ENCODE results near the gene ELK4. TPM values are rescaled to one million over a fixed set of nuclear protein-coding genes. Genes with fewer than 3 reads are reported as not detected.
A peak's percentile ranks its signal among the peaks of the same experiment; 100 is the strongest.

ELK4 gene
- total and polyA plus RNA-seq, 2 experiments from 2014 or later = 5.1 to 16.4 TPM

DNA sequence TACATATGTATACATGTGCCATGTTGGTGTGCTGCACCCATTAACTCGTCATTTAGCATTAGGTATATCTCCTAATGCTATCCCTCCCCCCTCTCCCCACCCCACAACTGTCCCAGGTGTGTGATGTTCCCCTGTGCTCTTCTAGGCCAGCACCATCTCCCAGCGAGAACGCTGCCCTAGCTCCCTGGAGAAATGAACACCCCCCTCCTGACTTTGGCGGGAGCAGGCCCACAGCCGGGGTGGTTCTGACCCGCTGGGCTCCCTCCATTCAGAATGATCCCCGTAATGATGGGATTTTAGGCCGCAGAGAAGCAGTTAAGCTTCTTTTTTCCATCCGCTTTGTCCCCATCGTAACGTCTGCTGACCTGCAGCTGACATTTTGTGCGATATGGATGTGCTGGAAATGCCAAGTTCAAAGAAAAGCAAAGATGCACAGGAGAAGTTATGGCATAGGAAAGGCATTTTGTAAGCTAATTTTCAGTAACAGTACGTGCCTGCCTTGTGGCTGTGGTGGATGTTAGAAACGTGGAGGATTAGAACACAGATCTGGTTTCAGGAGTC is 39.3 kb downstream of the ELK4 start:
- H3K9me2 ChIP-seq (ENCODE audit: insufficient read depth) = no peaks in the 10 kb centered on the region
- DNase-seq = no peak
- no peaks in the 10 kb centered on the region for H3K9me3 ChIP-seq (ENCODE audit: low read depth)
- H3F3A ChIP-seq (ENCODE audit: insufficient read depth) = no peaks in the 10 kb centered on the region
- H3K27ac ChIP-seq = no peak overlapping the region
- H3K4me2 ChIP-seq (ENCODE audit: unreplicated experiment) = no peak overlapping the region
- H4K20me1 ChIP-seq (ENCODE audit: insufficient read depth) = no peaks in the 10 kb centered on the region
- no peak overlapping the region for H2AFZ ChIP-seq
- H3K27me3 ChIP-seq (replicated peaks; ENCODE audit: insufficient read depth) = no peaks in the 10 kb centered on the region
- no peak overlapping the region for H3K4me3 ChIP-seq
- TF ChIP-seq EZH2phosphoT487 (IDR thresholded peaks at IDR 0.05; ENCODE audit: insufficient read depth, low read depth) = no peak
- no peak for TF ChIP-seq EZH2 (IDR thresholded peaks at IDR 0.05; ENCODE audit: insufficient read depth, poor library complexity, severe bottlenecking)
- in situ Hi-C loops (cut with MboI) = loop anchor here (10.0 kb wide), 1 partner anchor 62 kb away; no protein-coding TSS in a partner anchor
- no peaks in the 10 kb centered on the region for H3K36me3 ChIP-seq (ENCODE audit: low read depth)
- peaks cover 4% of the 10 kb centered on the region; the same call in 1 of the 2 replicates for H3K4me1 ChIP-seq (ENCODE audit: insufficient read depth)
- H3K79me2 ChIP-seq (ENCODE audit: insufficient read depth) = no peaks in the 10 kb centered on the region
- no peak overlapping the region for H3K9ac ChIP-seq
- WGBS, 2 experiments (ENCODE audit: low coverage in 1 of 2, low lambda C conversion rate in 2 of 2, missing lambda C conversion rate in 2 of 2) = 80 to 81% methylated on average over 14 of the region's 14 CpGs

- peak; percentile 90 for DNase-seq
- H3K4me1 ChIP-seq (ENCODE audit: insufficient read depth) = peaks cover 4% of the 10 kb centered on the region; the same call in 1 of the 2 replicates
- no peaks in the 10 kb centered on the region for H3F3A ChIP-seq (ENCODE audit: insufficient read depth)
- peak overlapping the region; percentile 76 for H2AFZ ChIP-seq
- H3K9ac ChIP-seq = peak overlapping the region; percentile 47
- TF ChIP-seq EZH2phosphoT487 (IDR thresholded peaks at IDR 0.05; ENCODE audit: insufficient read depth, low read depth) = no peak
- no peak for TF ChIP-seq EZH2 (IDR thresholded peaks at IDR 0.05; ENCODE audit: insufficient read depth, poor library complexity, severe bottlenecking)
- H4K20me1 ChIP-seq (ENCODE audit: insufficient read depth) = no peaks in the 10 kb centered on the region
- H3K36me3 ChIP-seq (ENCODE audit: low read depth) = no peaks in the 10 kb centered on the region
- H3K79me2 ChIP-seq (ENCODE audit: insufficient read depth) = no peaks in the 10 kb centered on the region
- in situ Hi-C loops (cut with MboI) = loop anchor here (10.0 kb wide), 1 partner anchor 63 kb away; no protein-coding TSS in a partner anchor
- H3K27ac ChIP-seq = no peak overlapping the region
- H3K9me3 ChIP-seq (ENCODE audit: low read depth) = no peaks in the 10 kb centered on the region
- peak overlapping the region; percentile 71 for H3K4me2 ChIP-seq (ENCODE audit: unreplicated experiment)
- no peaks in the 10 kb centered on the region for H3K27me3 ChIP-seq (replicated peaks; ENCODE audit: insufficient read depth)
- 4 to 6% methylated on average over 40 of the region's 40 CpGs for WGBS, 2 experiments (ENCODE audit: low coverage in 1 of 2, low lambda C conversion rate in 2 of 2, missing lambda C conversion rate in 2 of 2)
- no peaks in the 10 kb centered on the region for H3K9me2 ChIP-seq (ENCODE audit: insufficient read depth)
- H3K4me3 ChIP-seq = peak overlapping the region; percentile 57
Observed at GRCh38 chr1:205591522-205592351, 40.1 kb downstream of the ELK4 start.

DNA sequence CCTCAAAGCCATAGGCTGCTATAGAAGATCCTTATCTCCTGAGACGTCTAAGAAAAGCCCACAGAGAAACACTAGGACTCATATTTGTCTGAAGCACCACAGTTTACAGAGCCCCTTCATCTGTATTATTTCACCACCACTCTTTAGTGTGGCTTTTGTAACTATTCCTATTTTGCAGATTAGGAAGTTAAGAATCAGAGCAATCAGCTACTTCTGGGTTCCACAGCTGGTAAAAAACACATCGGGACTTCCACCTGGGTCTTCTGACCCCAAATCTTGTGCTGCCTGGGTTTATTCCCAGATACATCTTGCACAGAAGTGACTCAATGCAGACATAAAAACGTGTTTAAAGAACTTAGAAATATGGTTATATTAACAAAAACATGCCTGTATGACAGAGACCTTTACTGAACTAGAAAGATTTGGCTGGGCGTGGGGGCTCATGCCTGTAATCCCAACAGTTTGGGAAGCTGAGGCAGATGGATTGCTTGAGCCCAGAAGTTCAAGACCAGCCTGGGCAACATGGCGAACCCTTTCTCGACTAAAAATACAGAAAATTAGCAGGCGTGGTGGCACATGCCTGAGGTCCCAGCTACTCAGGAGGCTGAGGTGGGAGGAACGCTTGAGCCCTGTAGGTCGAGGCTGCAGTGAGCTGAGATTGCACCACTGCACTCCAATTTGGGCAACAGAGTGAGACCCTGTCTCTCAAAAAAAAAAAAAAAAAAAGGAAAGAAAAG is 40.9 kb downstream of the ELK4 start:
- in situ Hi-C loops (cut with MboI) = loop anchor here (10.0 kb wide), 1 partner anchor 64 kb away; no protein-coding TSS in a partner anchor

GRCh38 chr1:205590457-205590768 is 41.4 kb downstream of the ELK4 start:
- Histone ChIP-seq H3K4me3 (no peak overlapping the region), H4K20me1 (ENCODE audit: insufficient read depth) (no peaks in the 10 kb centered on the region), H3F3A (ENCODE audit: insufficient read depth) (no peaks in the 10 kb centered on the region), H3K9me3 (ENCODE audit: low read depth) (no peaks in the 10 kb centered on the region), H3K9me2 (ENCODE audit: insufficient read depth) (no peaks in the 10 kb centered on the region), H3K36me3 (ENCODE audit: low read depth) (no peaks in the 10 kb centered on the region), H3K27ac (no peak overlapping the region), H2AFZ (no peak overlapping the region), H3K9ac (no peak overlapping the region), H3K4me2 (ENCODE audit: unreplicated experiment) (no peak overlapping the region), H3K27me3 (replicated peaks; ENCODE audit: insufficient read depth) (no peaks in the 10 kb centered on the region), H3K4me1 (ENCODE audit: insufficient read depth) (peaks cover 4% of the 10 kb centered on the region; the same call in 1 of the 2 replicates), H3K79me2 (ENCODE audit: insufficient read depth) (no peaks in the 10 kb centered on the region)
- in situ Hi-C loops (cut with MboI) = loop anchor here (10.0 kb wide), 1 partner anchor 64 kb away; no protein-coding TSS in a partner anchor
- TF ChIP-seq EZH2phosphoT487 (IDR thresholded peaks at IDR 0.05; ENCODE audit: insufficient read depth, low read depth) = no peak
- TF ChIP-seq EZH2 (IDR thresholded peaks at IDR 0.05; ENCODE audit: insufficient read depth, poor library complexity, severe bottlenecking) = no peak
- WGBS, 2 experiments (ENCODE audit: low coverage in 1 of 2, low lambda C conversion rate in 2 of 2, missing lambda C conversion rate in 2 of 2) = 54 to 77% methylated on average over 5 of the region's 5 CpGs
- no peak for DNase-seq

More for the DNA sequence above, 40.9 kb downstream of the ELK4 start:
- no peaks in the 10 kb centered on the region for H3K9me3 ChIP-seq (ENCODE audit: low read depth)
- no peak overlapping the region for H3K4me3 ChIP-seq
- DNase-seq = no peak
- no peaks in the 10 kb centered on the region for H3K9me2 ChIP-seq (ENCODE audit: insufficient read depth)
- peaks cover 4% of the 10 kb centered on the region; the same call in 1 of the 2 replicates for H3K4me1 ChIP-seq (ENCODE audit: insufficient read depth)
- 50 to 51% methylated on average over 9 of the region's 9 CpGs for WGBS, 2 experiments (ENCODE audit: low coverage in 1 of 2, low lambda C conversion rate in 2 of 2, missing lambda C conversion rate in 2 of 2)
- no peak overlapping the region for H3K9ac ChIP-seq
- no peak overlapping the region for H3K27ac ChIP-seq
- no peaks in the 10 kb centered on the region for H3K27me3 ChIP-seq (replicated peaks; ENCODE audit: insufficient read depth)
- H4K20me1 ChIP-seq (ENCODE audit: insufficient read depth) = no peaks in the 10 kb centered on the region
- no peaks in the 10 kb centered on the region for H3F3A ChIP-seq (ENCODE audit: insufficient read depth)
- H3K79me2 ChIP-seq (ENCODE audit: insufficient read depth) = no peaks in the 10 kb centered on the region
- no peak for TF ChIP-seq EZH2 (IDR thresholded peaks at IDR 0.05; ENCODE audit: insufficient read depth, poor library complexity, severe bottlenecking)
- no peak for TF ChIP-seq EZH2phosphoT487 (IDR thresholded peaks at IDR 0.05; ENCODE audit: insufficient read depth, low read depth)
- no peak overlapping the region for H2AFZ ChIP-seq
- H3K4me2 ChIP-seq (ENCODE audit: unreplicated experiment) = no peak overlapping the region
- no peaks in the 10 kb centered on the region for H3K36me3 ChIP-seq (ENCODE audit: low read depth)
